ENCODE results near the gene PLA2G5. TPM values are rescaled to one million over a fixed set of nuclear protein-coding genes. Genes with fewer than 3 reads are reported as not detected.
"Not testable (repeated sequence)": the region's sequence is repeated elsewhere in the genome, so short reads cannot be mapped to it uniquely, and the experiment has no call there.

Gene PLA2G5
- not detected for total RNA-seq

GRCh38 chr1:20069874-20070273 lies at the start of gene PLA2G5:
Gene PLA2G5, plus strand, starts transcription at chr1:20070194. Its CDS starts 14,637 bp downstream, at chr1:20084831.
- no peak for DNase-seq
- H3K36me3 Mint-ChIP-seq, result no peaks in the 10 kb centered on the region
- H3K9me3 Mint-ChIP-seq, result no peaks in the 10 kb centered on the region
- no peaks in the 10 kb centered on the region for H3K27me3 Mint-ChIP-seq
- no peak within 1 kb of the TSS for H3K27ac Mint-ChIP-seq
- H3K4me1 Mint-ChIP-seq, result no peaks in the 10 kb centered on the region
- no peak within 1 kb of the TSS for H3K4me3 Mint-ChIP-seq

- Mint-ChIP-seq H3K36me3 (no peaks in the 10 kb centered on the region), H3K9me3 (no peaks in the 10 kb centered on the region), H3K27me3 (peaks cover 52% of the 10 kb centered on the region), H3K4me3 (no peak overlapping the region), H3K4me1 (no peaks in the 10 kb centered on the region), H3K27ac (no peak overlapping the region)
- no peak for DNase-seq
Observed at GRCh38 chr1:20028125-20028524, 41.9 kb upstream of the PLA2G5 start.

GRCh38 chr1:20028726-20029125 lies 41.3 kb upstream of the PLA2G5 start:
- H3K27ac Mint-ChIP-seq, result no peak overlapping the region
- peaks cover 2% of the 10 kb centered on the region for H3K36me3 Mint-ChIP-seq
- no peaks in the 10 kb centered on the region for H3K9me3 Mint-ChIP-seq
- no peaks in the 10 kb centered on the region for H3K4me1 Mint-ChIP-seq
- no peak for DNase-seq
- H3K4me3 Mint-ChIP-seq, result no peak overlapping the region
- H3K27me3 Mint-ChIP-seq, result peaks cover 52% of the 10 kb centered on the region

- Mint-ChIP-seq H3K4me3 (no peak overlapping the region), H3K27ac (no peak overlapping the region), H3K9me3 (peaks cover under 1% of the 10 kb centered on the region), H3K27me3 (peaks cover 50% of the 10 kb centered on the region), H3K4me1 (no peaks in the 10 kb centered on the region), H3K36me3 (peaks cover 2% of the 10 kb centered on the region)
- no peak for DNase-seq
Observed at GRCh38 chr1:20029178-20029912, 40.6 kb upstream of the PLA2G5 start.

GRCh38 chr1:20030436-20031151 lies 39.4 kb upstream of the PLA2G5 start:
- H3K27ac Mint-ChIP-seq, H3K4me1 Mint-ChIP-seq, H3K4me3 Mint-ChIP-seq, H3K36me3 Mint-ChIP-seq, DNase-seq, H3K9me3 Mint-ChIP-seq: not testable (repeated sequence)
- peaks cover 46% of the 10 kb centered on the region for H3K27me3 Mint-ChIP-seq

- peaks cover 2% of the 10 kb centered on the region for H3K36me3 Mint-ChIP-seq
- no peak overlapping the region for H3K4me3 Mint-ChIP-seq
- H3K27ac Mint-ChIP-seq, result no peak overlapping the region
- H3K27me3 Mint-ChIP-seq, result peaks cover 45% of the 10 kb centered on the region
- DNase-seq, result no peak
- peaks cover 8% of the 10 kb centered on the region for H3K9me3 Mint-ChIP-seq
- no peaks in the 10 kb centered on the region for H3K4me1 Mint-ChIP-seq
Observed at GRCh38 chr1:20031161-20031560, 38.8 kb upstream of the PLA2G5 start.

GRCh38 chr1:20031836-20032235 lies 38.2 kb upstream of the PLA2G5 start:
- peaks cover 2% of the 10 kb centered on the region for H3K36me3 Mint-ChIP-seq
- peaks cover 38% of the 10 kb centered on the region for H3K27me3 Mint-ChIP-seq
- no peaks in the 10 kb centered on the region for H3K4me1 Mint-ChIP-seq
- no peak overlapping the region for H3K4me3 Mint-ChIP-seq
- H3K9me3 Mint-ChIP-seq, result peaks cover 8% of the 10 kb centered on the region
- H3K27ac Mint-ChIP-seq, result no peak overlapping the region
- no peak for DNase-seq

- Mint-ChIP-seq H3K27me3 (peaks cover 33% of the 10 kb centered on the region), H3K36me3 (peaks cover 4% of the 10 kb centered on the region), H3K4me1 (no peaks in the 10 kb centered on the region), H3K27ac (no peak overlapping the region), H3K4me3 (no peak overlapping the region), H3K9me3 (peaks cover 12% of the 10 kb centered on the region)
- no peak for DNase-seq
Observed at GRCh38 chr1:20032425-20032824, 37.6 kb upstream of the PLA2G5 start.

GRCh38 chr1:20033420-20033819 lies 36.6 kb upstream of the PLA2G5 start:
- Mint-ChIP-seq H3K4me1 (peaks cover 9% of the 10 kb centered on the region), H3K9me3 (peaks cover 12% of the 10 kb centered on the region), H3K36me3 (peaks cover 4% of the 10 kb centered on the region), H3K27me3 (peaks cover 24% of the 10 kb centered on the region), H3K4me3 (no peak overlapping the region), H3K27ac (no peak overlapping the region)
- DNase-seq, result no peak

GRCh38 chr1:20035114-20035513 lies 34.9 kb upstream of the PLA2G5 start:
- H3K9me3 Mint-ChIP-seq, result peaks cover 12% of the 10 kb centered on the region
- no peak for DNase-seq
- peaks cover 4% of the 10 kb centered on the region for H3K36me3 Mint-ChIP-seq
- H3K4me3 Mint-ChIP-seq, result no peak overlapping the region
- H3K27me3 Mint-ChIP-seq, result peaks cover 10% of the 10 kb centered on the region
- no peak overlapping the region for H3K27ac Mint-ChIP-seq
- peaks cover 11% of the 10 kb centered on the region for H3K4me1 Mint-ChIP-seq

GRCh38 chr1:20037877-20038276 lies 32.1 kb upstream of the PLA2G5 start:
- no peak overlapping the region for H3K27ac Mint-ChIP-seq

GRCh38 chr1:20047096-20047495 lies 22.9 kb upstream of the PLA2G5 start:
- Mint-ChIP-seq H3K4me3 (no peak overlapping the region), H3K4me1 (peaks cover 6% of the 10 kb centered on the region), H3K36me3 (peaks cover 2% of the 10 kb centered on the region), H3K27me3 (peaks cover 3% of the 10 kb centered on the region), H3K27ac (no peak overlapping the region), H3K9me3 (peaks cover 15% of the 10 kb centered on the region)
- DNase-seq, result no peak

More at GRCh38 chr1:20037877-20038276, 32.1 kb upstream of the PLA2G5 start:
- no peak overlapping the region for H3K4me3 Mint-ChIP-seq
- H3K36me3 Mint-ChIP-seq, result peaks cover 4% of the 10 kb centered on the region
- H3K4me1 Mint-ChIP-seq, result peaks cover 11% of the 10 kb centered on the region
- peaks cover 7% of the 10 kb centered on the region for H3K27me3 Mint-ChIP-seq
- peaks cover 12% of the 10 kb centered on the region for H3K9me3 Mint-ChIP-seq
- no peak for DNase-seq

- peaks cover 6% of the 10 kb centered on the region for H3K4me1 Mint-ChIP-seq
- peaks cover 25% of the 10 kb centered on the region for H3K9me3 Mint-ChIP-seq
- peaks cover 3% of the 10 kb centered on the region for H3K27me3 Mint-ChIP-seq
- no peak for DNase-seq
- no peak overlapping the region for H3K4me3 Mint-ChIP-seq
- peaks cover 8% of the 10 kb centered on the region for H3K36me3 Mint-ChIP-seq
- no peak overlapping the region for H3K27ac Mint-ChIP-seq
Observed at GRCh38 chr1:20048563-20048962, 21.4 kb upstream of the PLA2G5 start.

- not testable (repeated sequence) for H3K36me3 Mint-ChIP-seq, H3K4me1 Mint-ChIP-seq, H3K4me3 Mint-ChIP-seq, DNase-seq, H3K27ac Mint-ChIP-seq, H3K27me3 Mint-ChIP-seq
- H3K9me3 Mint-ChIP-seq, result peaks cover 26% of the 10 kb centered on the region
Observed at GRCh38 chr1:20049056-20049798, 20.8 kb upstream of the PLA2G5 start.

- DNase-seq, result no peak
- H3K27me3 Mint-ChIP-seq, result peaks cover 7% of the 10 kb centered on the region
- no peak overlapping the region for H3K27ac Mint-ChIP-seq
- H3K36me3 Mint-ChIP-seq, result peaks cover 8% of the 10 kb centered on the region
- peaks cover 26% of the 10 kb centered on the region for H3K9me3 Mint-ChIP-seq
- H3K4me3 Mint-ChIP-seq, result no peak overlapping the region
- peaks cover 6% of the 10 kb centered on the region for H3K4me1 Mint-ChIP-seq
Observed at GRCh38 chr1:20051218-20051829, 18.7 kb upstream of the PLA2G5 start.

All from activated naive CD8-positive, alpha-beta T cell treated with anti-CD3 and anti-CD28 coated beads for 36 hours (primary cell).